ENCODE measurements around the gene EDARADD.
"Not testable (repeated sequence)": the region's sequence is repeated elsewhere in the genome, so short reads cannot be mapped to it uniquely, and the experiment has no call there.

Gene EDARADD

DNA sequence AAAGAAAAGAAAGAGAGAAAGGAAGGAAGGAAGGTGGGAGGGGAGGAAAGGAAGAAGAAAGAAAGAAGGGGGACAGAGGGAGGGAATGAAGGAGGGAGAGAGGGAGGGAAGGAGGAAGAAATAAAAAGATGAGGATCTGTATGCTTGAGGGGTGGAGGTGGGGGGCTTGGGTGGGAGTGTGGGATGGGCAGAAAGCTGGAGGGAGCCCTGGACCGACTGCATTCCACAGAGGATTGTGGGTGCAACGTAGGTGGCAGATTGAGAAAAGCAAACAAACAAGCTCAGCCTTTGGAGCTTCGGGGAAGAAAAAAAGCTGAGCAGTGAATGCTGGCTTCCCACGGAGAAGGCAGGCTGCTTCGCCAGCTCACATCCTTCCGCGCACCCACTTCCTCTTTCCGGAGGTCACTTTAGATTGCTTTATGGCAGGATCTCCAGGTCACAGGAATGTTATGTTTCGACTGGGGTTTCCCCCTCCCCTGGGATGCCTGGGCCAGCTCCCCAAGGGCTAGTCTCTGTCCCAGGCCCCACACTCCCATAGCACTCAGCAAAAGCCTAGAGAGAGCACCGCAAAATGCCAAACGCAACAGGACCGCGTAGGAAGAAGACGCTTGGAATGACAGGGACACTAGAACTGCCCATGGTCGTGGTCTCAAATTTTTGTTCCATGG lies 109.0 kb downstream of the EDARADD start:
- DNase-seq: peak; percentile 44 to 62 (median 51)
- WGBS (ENCODE audit: insufficient coverage): 14% methylated on average over 11 of the region's 15 CpGs

DNA sequence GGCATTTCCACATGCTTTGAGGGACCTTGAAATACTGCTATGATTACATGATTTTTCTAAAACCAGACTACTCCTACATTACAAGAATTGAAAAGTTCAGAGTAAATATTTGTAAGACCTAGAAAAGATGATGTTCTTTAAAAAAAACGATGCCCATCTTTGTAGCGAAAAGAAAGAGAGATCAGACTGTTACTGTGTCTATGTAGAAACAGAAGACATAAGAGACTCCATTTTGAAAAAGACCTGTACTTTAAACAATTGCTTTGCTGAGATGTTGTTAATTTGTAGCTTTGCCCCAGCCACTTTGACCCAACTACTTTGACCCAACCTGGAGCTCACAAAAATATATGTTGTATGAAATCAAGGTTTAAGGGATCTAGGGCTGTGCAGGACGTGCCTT lies 110.3 kb downstream of the EDARADD start:
- H3K27me3 ChIP-seq (replicated peaks in 2 of 5; ENCODE audit: control insufficient read depth in 4 of 5, insufficient read depth in 5 of 5, low read length in 4 of 5); H3K9me3 ChIP-seq (ENCODE audit: control extremely low read depth in 1 of 5, control insufficient read depth in 4 of 5, insufficient read depth in 2 of 5, low read depth in 1 of 5, low read length in 4 of 5); H3K36me3 ChIP-seq (ENCODE audit: control insufficient read depth in 4 of 4, insufficient read depth in 4 of 4, low read length in 3 of 4); H3K27ac ChIP-seq (ENCODE audit: insufficient read depth in 1 of 2, low read depth in 1 of 2, low read length in 2 of 2, poor library complexity in 1 of 2, severe bottlenecking in 2 of 2); DNase-seq; POLR2A ChIA-PET; H3K4me3 ChIP-seq (ENCODE audit: control insufficient read depth in 1 of 7, extremely low read depth in 1 of 7, insufficient read depth in 4 of 7, low read depth in 2 of 7, low read length in 6 of 7): not testable (repeated sequence)
- WGBS (ENCODE audit: insufficient coverage): no CpG with 5 or more reads among the region's 3 CpGs
- peaks cover 0 to 12% (median 9%) of the 10 kb centered on the region in 4 experiments for H3K4me1 ChIP-seq (ENCODE audit: control extremely low read depth in 1 of 4, control insufficient read depth in 4 of 4, insufficient read depth in 4 of 4, low read length in 3 of 4)
- CTCF ChIA-PET: interaction anchor here (0.6 to 1.1 kb wide), 2 partner anchors 12 to 161 kb away, joined by 3 read pairs; no protein-coding TSS in a partner anchor

More for the DNA sequence above, 109.0 kb downstream of the EDARADD start:
- peaks cover 0 to 12% (median 9%) of the 10 kb centered on the region in 4 experiments for H3K4me1 ChIP-seq (ENCODE audit: control extremely low read depth in 1 of 4, control insufficient read depth in 4 of 4, insufficient read depth in 4 of 4, low read length in 3 of 4)
- CTCF ChIA-PET: no interaction called here
- no peak overlapping the region for H3K27ac ChIP-seq (ENCODE audit: insufficient read depth in 1 of 2, low read depth in 1 of 2, low read length in 2 of 2, poor library complexity in 1 of 2, severe bottlenecking in 2 of 2)
- POLR2A ChIA-PET: no interaction called here
- no peaks in the 10 kb centered on the region for H3K27me3 ChIP-seq (replicated peaks in 2 of 5; ENCODE audit: control insufficient read depth in 4 of 5, insufficient read depth in 5 of 5, low read length in 4 of 5)
- H3K36me3 ChIP-seq (ENCODE audit: control insufficient read depth in 4 of 4, insufficient read depth in 4 of 4, low read length in 3 of 4): no peaks in the 10 kb centered on the region
- peak overlapping the region in 2 of 7 experiments; percentile 4 to 45 for H3K4me3 ChIP-seq (ENCODE audit: control insufficient read depth in 1 of 7, extremely low read depth in 1 of 7, insufficient read depth in 4 of 7, low read depth in 2 of 7, low read length in 6 of 7)
- H3K9me3 ChIP-seq (ENCODE audit: control extremely low read depth in 1 of 5, control insufficient read depth in 4 of 5, insufficient read depth in 2 of 5, low read depth in 1 of 5, low read length in 4 of 5): no peaks in the 10 kb centered on the region

DNA sequence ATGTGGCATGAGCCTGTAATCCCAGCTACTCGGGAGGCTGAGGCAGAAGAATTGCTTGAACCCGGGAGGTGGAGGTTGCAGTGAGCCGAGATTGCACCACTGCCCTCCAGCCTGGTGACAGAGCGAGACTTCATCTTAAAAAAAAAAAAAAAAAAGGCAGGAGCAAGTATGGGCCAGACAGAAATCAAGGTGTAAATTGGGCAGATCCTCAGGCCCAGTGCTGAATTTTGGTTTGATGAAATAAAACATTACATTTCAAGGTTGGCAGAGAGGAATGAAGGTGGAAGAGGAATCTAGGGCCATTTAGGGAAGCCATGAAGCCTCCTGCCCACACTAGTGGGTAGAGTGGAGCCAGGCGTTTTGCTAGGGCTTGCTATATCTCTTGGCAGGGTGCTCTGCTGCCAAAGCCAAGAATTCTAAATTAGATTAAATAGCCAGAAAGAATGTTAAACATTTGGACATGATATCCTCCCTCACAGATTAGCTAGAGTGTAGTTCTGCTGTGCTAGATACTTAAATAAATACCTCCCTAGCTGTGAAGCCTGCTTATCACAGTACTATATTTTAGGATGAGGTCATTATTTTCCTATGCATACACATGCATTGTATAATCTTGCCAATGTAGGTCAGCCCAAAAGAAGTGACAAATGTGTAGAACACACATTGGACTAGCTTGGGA lies 113.1 kb downstream of the EDARADD start:
- H3K9me3 ChIP-seq (ENCODE audit: control extremely low read depth in 1 of 5, control insufficient read depth in 4 of 5, insufficient read depth in 2 of 5, low read depth in 1 of 5, low read length in 4 of 5): no peaks in the 10 kb centered on the region
- peaks cover 0 to 12% (median 9%) of the 10 kb centered on the region in 4 experiments for H3K4me1 ChIP-seq (ENCODE audit: control extremely low read depth in 1 of 4, control insufficient read depth in 4 of 4, insufficient read depth in 4 of 4, low read length in 3 of 4)
- no peaks in the 10 kb centered on the region for H3K36me3 ChIP-seq (ENCODE audit: control insufficient read depth in 4 of 4, insufficient read depth in 4 of 4, low read length in 3 of 4)
- DNase-seq: no peak
- no peak overlapping the region for H3K27ac ChIP-seq (ENCODE audit: insufficient read depth in 1 of 2, low read depth in 1 of 2, low read length in 2 of 2, poor library complexity in 1 of 2, severe bottlenecking in 2 of 2)
- H3K4me3 ChIP-seq (ENCODE audit: control insufficient read depth in 1 of 7, extremely low read depth in 1 of 7, insufficient read depth in 4 of 7, low read depth in 2 of 7, low read length in 6 of 7): no peak overlapping the region
- 95% methylated on average over 4 of the region's 5 CpGs for WGBS (ENCODE audit: insufficient coverage)
- no peaks in the 10 kb centered on the region for H3K27me3 ChIP-seq (replicated peaks in 2 of 5; ENCODE audit: control insufficient read depth in 4 of 5, insufficient read depth in 5 of 5, low read length in 4 of 5)
- ChIA-PET POLR2A (no interaction called here), CTCF (interaction anchor here (1.6 kb wide), 1 partner anchor 9 kb away, joined by 4 read pairs; no protein-coding TSS in a partner anchor)

DNA sequence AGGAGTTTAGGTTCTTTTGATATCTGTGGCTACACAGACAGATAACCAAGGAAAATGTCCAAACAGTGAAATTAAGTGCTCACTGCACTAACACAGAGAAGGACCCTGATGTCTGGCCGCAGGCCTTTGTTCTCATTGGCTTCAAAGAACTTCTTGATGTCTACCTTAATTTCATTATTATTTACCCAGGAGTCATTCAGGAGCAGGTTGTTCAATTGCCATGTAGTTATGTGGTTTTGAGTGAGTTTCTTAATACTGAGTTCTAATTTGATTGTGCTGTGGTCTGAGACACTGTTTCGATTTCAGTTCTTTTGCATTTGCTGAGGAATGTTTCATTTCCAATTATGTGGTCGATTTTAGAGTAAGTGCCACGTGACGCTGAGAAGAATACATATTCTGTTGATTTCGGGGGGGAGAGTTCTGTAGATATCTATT lies 114.5 kb downstream of the EDARADD start:
- WGBS (ENCODE audit: insufficient coverage): 97% methylated on average over 6 of the region's 6 CpGs
- no peak for DNase-seq
- Histone ChIP-seq H3K36me3 (ENCODE audit: control insufficient read depth in 4 of 4, insufficient read depth in 4 of 4, low read length in 3 of 4) (no peaks in the 10 kb centered on the region), H3K9me3 (ENCODE audit: control extremely low read depth in 1 of 5, control insufficient read depth in 4 of 5, insufficient read depth in 2 of 5, low read depth in 1 of 5, low read length in 4 of 5) (no peaks in the 10 kb centered on the region), H3K27me3 (replicated peaks in 2 of 5; ENCODE audit: control insufficient read depth in 4 of 5, insufficient read depth in 5 of 5, low read length in 4 of 5) (no peaks in the 10 kb centered on the region), H3K4me3 (ENCODE audit: control insufficient read depth in 1 of 7, extremely low read depth in 1 of 7, insufficient read depth in 4 of 7, low read depth in 2 of 7, low read length in 6 of 7) (no peak overlapping the region), H3K4me1 (ENCODE audit: control extremely low read depth in 1 of 4, control insufficient read depth in 4 of 4, insufficient read depth in 4 of 4, low read length in 3 of 4) (no peaks in the 10 kb centered on the region), H3K27ac (ENCODE audit: insufficient read depth in 1 of 2, low read depth in 1 of 2, low read length in 2 of 2, poor library complexity in 1 of 2, severe bottlenecking in 2 of 2) (no peak overlapping the region)
- CTCF ChIA-PET: interaction anchor here (1.6 kb wide), 1 partner anchor 8 kb away, joined by 4 read pairs; no protein-coding TSS in a partner anchor
- POLR2A ChIA-PET: no interaction called here

DNA sequence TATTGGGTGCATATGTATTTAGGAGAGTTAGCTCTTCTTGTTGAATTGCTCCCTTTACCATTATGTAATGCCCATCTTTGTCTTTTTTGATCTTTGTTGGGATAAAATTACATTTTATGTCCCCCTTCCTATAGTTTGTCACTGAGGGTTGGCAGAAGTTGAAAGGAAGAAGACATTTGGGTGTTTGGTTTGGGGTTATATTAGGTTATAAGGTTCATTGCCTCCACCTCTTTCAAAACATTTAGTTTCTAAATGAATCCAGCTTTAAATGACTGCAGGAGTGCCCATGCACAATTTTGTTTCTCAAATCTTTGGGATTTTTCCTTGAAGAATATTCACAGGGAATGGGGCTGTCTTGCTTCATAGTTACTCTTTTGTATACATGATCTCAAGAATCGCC lies 115.1 kb downstream of the EDARADD start:
- no peak overlapping the region for H3K4me3 ChIP-seq (ENCODE audit: control insufficient read depth in 1 of 7, extremely low read depth in 1 of 7, insufficient read depth in 4 of 7, low read depth in 2 of 7, low read length in 6 of 7)
- no peaks in the 10 kb centered on the region for H3K9me3 ChIP-seq (ENCODE audit: control extremely low read depth in 1 of 5, control insufficient read depth in 4 of 5, insufficient read depth in 2 of 5, low read depth in 1 of 5, low read length in 4 of 5)
- CTCF ChIA-PET: interaction anchor here (1.5 kb wide), 1 partner anchor 10 kb away, joined by 4 read pairs; no protein-coding TSS in a partner anchor
- POLR2A ChIA-PET: no interaction called here
- H3K27ac ChIP-seq (ENCODE audit: insufficient read depth in 1 of 2, low read depth in 1 of 2, low read length in 2 of 2, poor library complexity in 1 of 2, severe bottlenecking in 2 of 2): no peak overlapping the region
- no peaks in the 10 kb centered on the region for H3K27me3 ChIP-seq (replicated peaks in 2 of 5; ENCODE audit: control insufficient read depth in 4 of 5, insufficient read depth in 5 of 5, low read length in 4 of 5)
- no peaks in the 10 kb centered on the region for H3K4me1 ChIP-seq (ENCODE audit: control extremely low read depth in 1 of 4, control insufficient read depth in 4 of 4, insufficient read depth in 4 of 4, low read length in 3 of 4)
- WGBS (ENCODE audit: insufficient coverage): no CpG with 5 or more reads among the region's 1 CpG
- no peaks in the 10 kb centered on the region for H3K36me3 ChIP-seq (ENCODE audit: control insufficient read depth in 4 of 4, insufficient read depth in 4 of 4, low read length in 3 of 4)
- no peak for DNase-seq

DNA sequence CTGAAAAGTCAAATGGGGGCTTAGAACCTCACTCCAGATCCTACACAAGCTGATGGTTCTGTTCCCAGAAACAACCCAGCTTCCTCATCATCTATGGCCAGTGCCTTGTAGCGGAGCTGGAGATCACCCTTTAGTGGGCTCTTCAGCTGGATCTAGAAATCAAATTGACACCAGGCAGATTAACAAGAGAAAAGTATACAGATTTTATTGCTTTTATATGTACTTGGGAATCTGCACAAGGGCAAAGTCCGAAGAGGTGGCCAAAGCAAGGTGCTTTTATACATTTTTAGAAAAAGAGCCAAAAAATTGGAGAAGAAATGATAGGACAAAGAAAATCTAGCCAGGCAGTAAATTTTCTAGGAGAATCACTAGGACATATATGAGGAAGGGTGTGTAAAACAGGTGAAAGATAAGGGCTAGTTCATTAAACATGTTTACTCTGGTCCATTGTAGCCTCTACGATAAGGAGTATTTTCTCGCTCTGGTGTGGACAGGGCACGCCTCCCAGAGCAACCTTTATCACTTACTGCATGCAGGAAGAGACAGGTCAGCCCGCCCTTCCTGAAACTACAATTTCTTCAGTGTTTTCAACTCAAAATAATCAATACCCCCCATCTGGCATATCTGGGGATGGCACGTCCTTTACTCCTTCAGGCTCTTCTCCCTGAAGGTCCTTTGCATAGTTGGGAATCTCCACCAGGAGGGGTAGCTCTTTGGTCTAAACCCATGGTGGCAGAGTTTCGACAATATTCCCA lies 115.7 kb downstream of the EDARADD start:
- Histone ChIP-seq H3K4me1 (ENCODE audit: control extremely low read depth in 1 of 4, control insufficient read depth in 4 of 4, insufficient read depth in 4 of 4, low read length in 3 of 4) (no peaks in the 10 kb centered on the region), H3K27ac (ENCODE audit: insufficient read depth in 1 of 2, low read depth in 1 of 2, low read length in 2 of 2, poor library complexity in 1 of 2, severe bottlenecking in 2 of 2) (no peak overlapping the region), H3K27me3 (replicated peaks in 2 of 5; ENCODE audit: control insufficient read depth in 4 of 5, insufficient read depth in 5 of 5, low read length in 4 of 5) (no peaks in the 10 kb centered on the region), H3K9me3 (ENCODE audit: control extremely low read depth in 1 of 5, control insufficient read depth in 4 of 5, insufficient read depth in 2 of 5, low read depth in 1 of 5, low read length in 4 of 5) (no peaks in the 10 kb centered on the region), H3K36me3 (ENCODE audit: control insufficient read depth in 4 of 4, insufficient read depth in 4 of 4, low read length in 3 of 4) (no peaks in the 10 kb centered on the region), H3K4me3 (ENCODE audit: control insufficient read depth in 1 of 7, extremely low read depth in 1 of 7, insufficient read depth in 4 of 7, low read depth in 2 of 7, low read length in 6 of 7) (no peak overlapping the region)
- no peak for DNase-seq
- ChIA-PET POLR2A (interaction anchor here (1.0 kb wide), 1 partner anchor 21 kb away, joined by 7 read pairs; no protein-coding TSS in a partner anchor), CTCF (interaction anchor here (1.5 kb wide), 1 partner anchor 9 kb away, joined by 4 read pairs; no protein-coding TSS in a partner anchor)
- WGBS (ENCODE audit: insufficient coverage): 95% methylated on average over 6 of the region's 8 CpGs

Measured in common myeloid progenitor, CD34-positive (primary cell).